HG02870 (cell line): Measurements from ENCODE around the gene IL1R2.
"Not testable (repeated sequence)": the region's sequence is repeated elsewhere in the genome, so short reads cannot be mapped to it uniquely, and the experiment has no call there.

Experiments used
- ATAC-seq: cut with Tn5 transposase; IDR thresholded peaks from one replicate; pipeline ENCODE4 v1.9.1; 2021; ENCODE audit warnings: mild to moderate bottlenecking, moderate library complexity; ENCODE audit not compliant: unreplicated experiment

The IL1R2 gene

GRCh38 chr2:102058293-102058833 lies 66.6 kb downstream of the IL1R2 start:
- ATAC-seq, result no peak

- ATAC-seq, result no peak
Measured at GRCh38 chr2:102059151-102059550, 67.4 kb downstream of the IL1R2 start.

GRCh38 chr2:102060047-102060446 lies 68.3 kb downstream of the IL1R2 start:
- no peak for ATAC-seq

GRCh38 chr2:102060792-102061191 lies 69.0 kb downstream of the IL1R2 start:
- ATAC-seq, result no peak

GRCh38 chr2:102061286-102061699 lies 69.5 kb downstream of the IL1R2 start:
- no peak for ATAC-seq

- no peak for ATAC-seq
Measured at GRCh38 chr2:102061962-102062795, 70.4 kb downstream of the IL1R2 start.

- no peak for ATAC-seq
Measured at GRCh38 chr2:102062802-102063201, 71.0 kb downstream of the IL1R2 start.

- no peak for ATAC-seq
Measured at GRCh38 chr2:102063487-102063911, 71.7 kb downstream of the IL1R2 start.

GRCh38 chr2:102063941-102064678 lies 72.3 kb downstream of the IL1R2 start:
- ATAC-seq, result no peak

GRCh38 chr2:102064679-102065674 lies 73.2 kb downstream of the IL1R2 start:
- ATAC-seq, result no peak

GRCh38 chr2:102065675-102066252 lies 74.0 kb downstream of the IL1R2 start:
- no peak for ATAC-seq

GRCh38 chr2:102066554-102066953 lies 74.8 kb downstream of the IL1R2 start:
- ATAC-seq, result no peak

GRCh38 chr2:102068126-102068525 lies 76.4 kb downstream of the IL1R2 start:
- ATAC-seq, result not testable (repeated sequence)

GRCh38 chr2:102069311-102069974 lies 77.7 kb downstream of the IL1R2 start:
- ATAC-seq, result no peak

- no peak for ATAC-seq
Measured at GRCh38 chr2:102070058-102070642, 78.4 kb downstream of the IL1R2 start.

GRCh38 chr2:102072741-102073140 lies 81.0 kb downstream of the IL1R2 start:
- no peak for ATAC-seq

GRCh38 chr2:102073168-102073724 lies 81.5 kb downstream of the IL1R2 start:
- no peak for ATAC-seq

GRCh38 chr2:102074152-102074783 lies 82.5 kb downstream of the IL1R2 start:
- no peak for ATAC-seq

- ATAC-seq, result no peak
Measured at GRCh38 chr2:102075479-102075878, 83.7 kb downstream of the IL1R2 start.
